ENCODE data around the gene B9D1.

Gene B9D1

DNA sequence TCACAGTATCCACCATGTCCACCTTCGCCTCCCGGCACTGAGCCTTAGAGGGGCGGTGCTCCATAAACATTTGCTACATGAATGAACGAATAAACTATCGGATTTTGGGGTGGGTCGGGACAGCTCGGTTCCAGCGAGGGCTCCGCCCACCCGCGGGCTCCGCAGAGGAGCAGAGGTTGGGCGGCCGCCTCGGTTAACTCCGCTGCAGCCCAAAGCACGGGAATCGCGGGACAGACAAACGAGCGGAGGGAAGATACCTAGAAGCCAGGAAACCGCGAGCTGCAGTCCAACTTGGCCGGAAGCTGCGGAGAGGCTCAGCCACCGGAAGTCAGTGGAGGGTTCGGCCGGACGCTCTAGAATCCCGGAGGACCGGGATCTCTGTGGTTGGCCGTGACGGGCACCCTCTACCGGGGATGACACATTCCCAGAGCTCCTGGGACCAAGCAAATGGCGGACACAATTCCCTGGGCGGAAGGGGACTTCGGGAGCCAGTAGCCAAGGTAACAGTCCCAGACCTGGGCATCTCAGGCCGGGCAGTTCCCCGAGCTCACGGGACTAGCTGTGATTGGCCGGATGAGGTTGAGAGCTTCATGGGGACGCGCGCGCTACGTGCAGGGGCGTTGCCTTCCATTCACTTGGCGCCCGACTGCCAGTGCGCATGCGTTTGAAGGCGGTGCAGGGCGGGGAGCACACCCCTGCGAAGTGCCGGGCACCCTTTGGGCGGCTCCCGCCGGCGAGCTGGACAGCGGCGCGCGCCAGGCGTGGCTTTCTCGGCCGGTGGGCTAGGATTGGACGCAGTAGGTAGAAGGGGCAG lies 15.3 kb upstream of the B9D1 start:
- peak; percentile 86 to 92 for DNase-seq (ENCODE audit: low read depth in 1 of 2, low spot score in 1 of 2)

DNA sequence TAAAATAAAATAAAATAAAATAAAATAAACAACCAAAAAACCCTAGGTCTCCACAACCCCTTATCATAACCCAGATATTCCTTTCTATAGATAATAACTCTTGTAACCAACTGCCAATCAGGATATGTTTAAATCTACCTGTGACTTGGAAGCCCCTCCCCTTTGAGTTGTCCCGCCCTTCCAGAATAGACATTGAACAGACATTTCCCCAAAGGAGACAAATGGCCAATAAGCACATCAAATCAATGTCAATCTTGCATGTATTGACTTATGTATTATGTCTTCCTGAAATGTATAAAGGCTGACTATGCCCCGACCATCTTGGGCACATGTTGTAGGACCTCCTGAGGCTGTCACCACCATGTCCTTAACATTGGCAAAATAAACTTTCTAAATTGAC lies 14.3 kb upstream of the B9D1 start:
- DNase-seq (ENCODE audit: low read depth in 1 of 2, low spot score in 1 of 2), result no peak

DNA sequence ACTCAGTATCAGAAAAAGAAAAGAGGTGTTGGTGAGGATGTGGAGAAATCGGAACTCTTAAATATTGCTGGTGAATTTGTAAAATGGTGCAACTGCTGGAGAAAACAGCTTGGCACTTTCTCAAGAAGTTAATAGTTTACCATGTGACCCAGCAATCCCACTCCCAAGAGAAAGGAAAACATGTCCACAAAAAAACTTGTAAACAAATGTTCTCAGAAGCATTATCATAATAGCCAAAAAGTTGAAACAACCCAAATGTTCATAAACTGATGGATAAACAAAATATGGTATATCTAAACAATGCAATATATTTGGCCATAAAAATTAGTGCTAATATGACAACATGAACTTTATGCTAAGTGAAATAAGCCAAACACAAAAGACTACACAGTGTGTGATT lies 13.2 kb upstream of the B9D1 start:
- no peak for DNase-seq (ENCODE audit: low read depth in 1 of 2, low spot score in 1 of 2)

DNA sequence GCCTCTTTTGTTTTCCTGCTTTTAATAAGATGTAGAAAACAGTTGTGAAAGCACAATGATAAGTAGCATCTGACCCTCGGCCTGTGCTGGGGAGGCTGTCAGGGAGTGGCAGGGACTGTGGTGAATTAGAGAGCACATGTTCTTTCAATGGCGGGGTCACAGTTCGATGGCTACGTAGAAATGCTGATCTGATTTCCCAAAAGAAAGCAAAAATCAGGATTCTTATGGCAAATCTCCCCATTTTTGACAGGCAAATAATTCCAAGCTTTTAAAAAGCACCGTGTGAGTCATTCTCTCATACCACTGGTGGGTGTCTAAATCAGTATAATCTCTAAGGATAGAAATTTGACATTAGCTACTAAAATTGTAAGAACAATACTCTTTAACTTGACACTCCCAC lies 11.6 kb upstream of the B9D1 start:
- DNase-seq (ENCODE audit: low read depth in 1 of 2, low spot score in 1 of 2), result no peak

DNA sequence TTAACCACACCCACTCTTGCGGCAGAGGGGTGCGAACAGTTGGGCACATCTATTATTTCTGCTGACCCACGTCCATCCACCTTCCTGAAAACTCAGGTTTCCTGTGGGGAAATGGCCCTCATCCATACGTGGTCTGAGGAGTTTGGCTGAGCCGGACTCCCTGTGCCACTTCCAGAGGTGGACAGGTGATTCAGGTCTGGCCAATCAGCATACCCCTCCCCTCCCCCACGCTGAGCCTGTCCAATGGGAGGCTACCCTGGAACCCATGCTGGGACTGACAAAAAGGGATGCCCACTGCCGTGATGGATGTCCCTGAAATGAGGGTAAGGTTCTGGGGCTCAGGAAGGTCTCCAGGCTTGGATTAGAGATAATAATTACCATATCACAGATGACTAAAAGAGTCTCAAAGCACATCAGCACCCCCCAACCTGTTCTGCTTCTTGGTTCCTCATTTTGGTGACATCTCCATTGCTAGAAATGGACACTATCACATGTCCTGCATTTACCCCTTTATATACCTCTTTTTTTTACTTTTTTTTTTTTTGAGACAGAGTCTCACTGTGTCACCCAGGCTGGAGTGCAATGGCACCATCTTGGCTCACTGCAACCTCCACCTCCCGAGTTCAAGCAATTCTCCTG lies 10.5 kb upstream of the B9D1 start:
- DNase-seq (ENCODE audit: low read depth in 1 of 2, low spot score in 1 of 2), result no peak

DNA sequence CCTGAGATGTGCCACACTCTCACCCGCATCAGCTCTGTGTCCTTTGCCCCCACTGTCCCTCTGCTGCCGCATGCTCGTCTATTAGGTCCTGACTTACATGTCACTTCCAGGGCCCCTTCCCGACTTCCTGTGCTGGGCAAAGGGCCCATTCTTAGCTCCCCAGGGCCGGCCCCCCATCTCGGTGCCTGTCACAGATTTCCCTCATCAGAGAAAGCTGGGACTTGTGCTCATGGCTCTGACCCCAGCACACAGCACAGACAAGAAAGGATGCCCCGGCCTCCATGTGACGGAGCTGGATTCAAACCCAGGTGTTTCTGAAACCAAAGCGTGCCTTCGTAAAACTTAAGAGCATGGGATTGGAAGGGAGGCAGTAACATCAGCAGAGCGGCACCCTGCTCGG lies 9.9 kb upstream of the B9D1 start:
- DNase-seq (ENCODE audit: low read depth in 1 of 2, low spot score in 1 of 2), result no peak

DNA sequence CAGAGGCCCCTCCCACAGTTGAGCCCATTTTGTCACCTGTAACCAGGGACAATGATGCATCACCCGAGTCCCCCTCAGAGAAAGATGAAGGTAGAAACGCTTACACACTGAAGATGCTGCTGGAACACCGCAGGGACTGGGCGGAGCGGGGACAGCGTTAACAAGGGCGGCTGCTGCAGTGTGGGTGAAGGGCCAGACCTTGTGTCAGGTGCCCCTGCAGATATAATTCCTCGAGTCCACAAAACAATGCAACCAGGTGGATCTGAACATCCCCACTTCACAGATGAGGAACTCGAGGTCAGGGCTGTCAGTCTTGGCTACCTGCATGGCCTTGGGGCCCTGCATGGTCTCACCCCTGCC lies 9.5 kb upstream of the B9D1 start:
- DNase-seq (ENCODE audit: low read depth in 1 of 2, low spot score in 1 of 2), result no peak

DNA sequence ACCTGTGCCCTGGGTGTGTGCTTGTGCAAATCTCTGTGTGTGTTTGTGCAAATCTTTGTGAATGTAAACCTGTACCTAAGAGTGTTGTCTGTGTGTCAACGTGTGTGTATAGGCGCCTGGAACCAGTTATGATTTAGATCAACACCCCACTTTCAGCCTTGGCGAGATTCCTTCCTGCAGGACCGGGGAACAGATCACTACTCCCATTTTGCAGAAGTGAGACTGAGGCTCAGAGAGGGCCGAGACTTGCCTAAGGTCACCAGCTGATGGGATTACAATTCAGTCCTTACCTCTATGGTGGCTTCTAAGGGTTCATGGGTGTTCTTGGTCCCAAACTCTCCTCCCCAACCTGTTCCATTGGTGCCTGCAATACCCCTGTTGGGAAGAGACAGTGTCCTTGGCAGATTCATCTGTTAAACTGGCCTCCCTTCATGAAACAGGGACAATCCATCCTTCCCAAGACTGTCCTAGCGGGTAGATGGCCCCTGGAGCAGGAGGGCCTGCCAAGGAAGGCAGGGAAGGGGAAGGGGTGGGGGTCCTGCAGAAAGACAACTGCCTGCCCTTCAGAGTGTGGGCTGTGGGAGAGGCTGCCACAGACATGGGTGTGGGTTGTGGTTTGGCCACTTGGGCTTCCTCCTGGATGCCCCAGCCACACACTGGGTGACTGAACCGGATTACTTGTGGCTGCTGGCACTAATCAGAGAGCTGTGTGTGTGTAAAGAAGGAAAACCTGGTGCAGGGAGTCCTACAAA lies 8.9 kb upstream of the B9D1 start:
- no peak for DNase-seq (ENCODE audit: low read depth in 1 of 2, low spot score in 1 of 2)

DNA sequence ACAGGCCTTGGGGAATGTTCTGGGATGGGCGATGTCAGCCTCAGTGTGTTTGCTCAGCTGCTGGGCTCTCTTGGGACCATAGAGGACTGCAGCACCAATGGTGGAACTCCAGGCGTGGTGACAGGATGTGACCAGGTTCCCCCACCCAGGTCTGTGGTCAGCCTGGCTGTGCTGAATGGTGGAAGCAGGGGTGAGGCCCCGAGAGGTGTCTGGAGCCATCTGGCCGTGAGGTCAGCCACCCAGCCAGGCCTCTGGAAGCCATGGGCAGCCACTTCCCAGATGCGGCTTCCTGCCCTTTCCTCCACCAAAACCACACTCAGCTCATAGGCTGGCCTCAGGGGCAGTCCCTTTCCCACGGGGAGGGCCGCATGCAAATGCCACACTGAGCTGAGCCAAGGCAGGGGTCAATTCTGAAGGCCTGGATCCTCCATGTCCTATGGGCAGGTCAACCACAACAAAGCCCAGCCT lies 8.0 kb upstream of the B9D1 start:
- DNase-seq (ENCODE audit: low read depth in 1 of 2, low spot score in 1 of 2), result no peak

DNA sequence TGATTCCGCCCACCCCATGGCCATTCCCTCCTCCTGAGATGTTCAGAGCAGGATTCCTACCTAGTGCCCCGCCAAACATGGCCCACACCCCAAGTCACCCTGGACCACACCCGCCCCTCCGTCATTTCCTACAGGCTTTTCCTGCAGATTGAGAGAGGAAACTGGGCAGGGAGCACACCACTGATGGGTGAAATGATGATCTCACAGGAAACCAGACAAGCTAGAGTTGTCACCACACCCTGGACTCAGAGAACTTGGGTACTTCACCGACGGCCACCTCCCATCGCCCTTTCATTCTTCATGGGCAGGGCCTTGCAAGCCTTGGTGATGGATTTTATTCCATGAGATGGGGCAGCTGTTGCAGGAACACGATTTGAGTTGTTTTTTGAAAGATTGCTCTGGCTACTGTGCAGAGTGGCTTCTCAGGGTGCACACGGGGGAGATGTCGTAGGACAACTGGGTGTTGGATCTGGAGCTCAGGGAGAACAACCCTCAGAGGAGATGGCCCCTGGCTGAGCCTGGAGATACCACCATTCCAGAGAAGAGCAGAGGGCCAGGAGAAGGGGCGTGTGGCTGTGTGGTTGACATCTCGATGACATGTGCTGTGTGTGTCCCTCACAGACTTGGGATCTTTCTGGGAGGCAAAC lies 7.4 kb upstream of the B9D1 start:
- DNase-seq (ENCODE audit: low read depth in 1 of 2, low spot score in 1 of 2), result no peak

DNA sequence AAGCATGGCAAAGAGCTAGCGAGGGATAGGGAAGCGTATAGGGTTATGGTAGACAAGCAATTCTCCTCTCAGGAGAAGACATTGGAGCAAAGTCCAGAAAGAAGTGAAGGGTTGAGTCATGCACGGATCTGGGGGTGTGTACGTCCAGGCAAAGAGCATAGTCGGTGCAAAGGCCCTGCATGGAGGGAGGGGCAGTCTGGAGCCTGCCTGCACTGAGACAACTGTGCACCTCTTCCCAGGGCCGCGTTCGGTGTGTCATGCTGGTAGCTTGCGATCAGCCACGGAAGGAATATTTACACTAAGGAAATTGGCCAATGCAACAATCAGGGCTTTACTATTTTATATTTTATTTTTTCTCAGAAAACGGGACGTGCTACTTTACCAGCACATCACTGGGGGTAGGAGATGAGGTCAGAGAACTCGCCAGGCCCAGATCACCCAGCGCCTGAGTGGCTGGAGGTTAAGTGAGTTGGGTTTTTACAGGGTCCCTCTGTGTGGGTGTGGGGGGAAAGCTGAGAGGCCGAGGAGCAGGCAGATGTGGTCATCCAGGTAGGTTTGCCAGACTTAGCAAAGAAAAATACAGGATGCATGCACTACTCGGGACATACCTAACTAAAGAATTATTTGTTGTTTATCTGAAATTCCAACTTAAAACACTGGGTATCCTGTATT lies 6.7 kb upstream of the B9D1 start:
- DNase-seq (ENCODE audit: low read depth in 1 of 2, low spot score in 1 of 2), result no peak

DNA sequence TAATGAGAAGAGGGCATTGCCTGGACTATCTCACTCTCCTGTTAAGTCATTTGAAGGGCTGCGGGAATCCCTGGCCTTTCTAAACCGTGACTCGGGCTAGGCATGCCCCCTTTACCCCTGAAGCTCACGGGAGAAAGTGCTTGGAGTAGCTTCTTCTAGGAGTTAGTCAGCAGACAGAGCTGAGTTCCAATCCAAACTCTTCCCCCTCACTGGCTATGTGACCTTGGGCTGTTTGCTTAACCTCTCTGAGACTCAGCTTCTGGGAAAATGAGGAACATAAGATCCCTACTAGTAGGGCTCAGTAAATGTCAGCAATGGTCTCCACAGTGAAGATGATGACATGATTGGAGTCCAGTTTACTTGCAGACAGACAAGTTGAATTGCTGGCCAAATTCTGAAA lies 5.7 kb upstream of the B9D1 start:
- no peak for DNase-seq (ENCODE audit: low read depth in 1 of 2, low spot score in 1 of 2)

DNA sequence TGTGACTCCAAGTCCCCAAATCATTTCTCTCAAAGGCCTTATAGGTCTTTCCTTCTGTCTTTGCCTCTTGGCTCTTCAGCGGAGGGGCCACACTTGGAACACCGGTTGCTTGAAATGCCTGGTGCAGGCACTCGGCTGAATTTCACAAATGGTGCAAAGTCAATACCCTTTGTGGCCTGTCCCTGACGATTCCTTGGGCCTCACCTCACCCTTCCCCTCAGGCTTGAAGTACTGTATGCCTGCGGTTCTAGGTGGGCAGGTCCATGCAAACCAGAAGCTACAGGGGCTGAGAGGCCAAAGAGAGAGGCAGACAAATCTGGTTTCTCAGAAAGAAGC lies 4.1 kb upstream of the B9D1 start:
- DNase-seq (ENCODE audit: low read depth in 1 of 2, low spot score in 1 of 2), result no peak

DNA sequence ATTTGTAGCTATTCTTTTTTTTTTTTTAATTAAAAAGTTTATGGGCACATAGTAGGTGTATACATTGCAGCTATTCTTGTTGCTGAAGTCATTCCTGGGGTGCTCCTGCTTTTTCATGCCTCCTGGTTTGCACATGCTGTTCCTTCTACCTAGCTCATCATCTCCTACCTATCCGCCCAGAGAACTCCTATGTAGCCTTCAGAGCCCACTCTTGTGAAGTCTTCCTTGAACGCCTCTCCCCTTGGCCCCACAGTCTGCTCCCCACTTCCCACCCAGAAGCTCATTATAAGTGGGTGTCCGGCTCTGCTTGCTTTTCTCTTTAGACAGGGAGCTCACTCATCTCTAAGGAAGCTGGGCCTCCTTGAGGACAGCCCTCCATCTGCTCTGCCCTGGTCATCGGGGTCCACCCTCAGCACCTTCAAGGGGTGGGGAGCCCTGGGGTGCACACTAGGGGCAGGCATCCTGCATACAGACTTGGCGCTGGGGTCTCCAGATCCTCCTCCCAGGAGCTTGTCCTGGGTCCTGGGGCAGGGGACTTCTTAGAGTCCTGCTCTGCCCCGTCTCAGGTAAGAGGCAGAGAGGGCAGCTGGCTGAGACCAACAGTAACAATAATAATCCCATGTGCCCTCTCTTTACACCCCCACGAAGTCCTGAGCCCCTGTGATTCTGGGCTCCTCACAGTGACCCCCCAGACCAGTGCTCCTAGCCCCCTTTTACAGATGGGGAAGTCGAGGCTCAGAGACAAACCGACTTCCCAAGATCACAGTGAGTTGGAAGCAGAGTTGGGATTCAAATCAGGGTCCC lies 3.5 kb upstream of the B9D1 start:
- no peak for DNase-seq (ENCODE audit: low read depth in 1 of 2, low spot score in 1 of 2)

DNA sequence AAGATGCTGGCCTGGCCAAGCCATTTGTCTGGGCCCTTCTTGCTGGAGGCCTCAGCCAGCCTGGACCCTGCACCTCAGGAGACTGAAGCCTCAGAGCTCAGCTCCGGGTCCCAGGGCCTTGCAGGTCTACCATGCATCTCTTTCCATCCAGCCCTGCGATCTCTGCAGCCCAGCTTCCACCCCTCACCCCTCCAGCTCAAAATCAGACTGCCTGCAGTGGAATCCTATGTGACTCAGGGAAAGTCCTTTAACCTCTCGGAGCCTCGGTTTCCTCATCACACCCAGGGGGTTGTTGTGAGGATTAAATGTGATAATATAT lies 2.9 kb upstream of the B9D1 start:
- no peak for DNase-seq (ENCODE audit: low read depth in 1 of 2, low spot score in 1 of 2)

DNA sequence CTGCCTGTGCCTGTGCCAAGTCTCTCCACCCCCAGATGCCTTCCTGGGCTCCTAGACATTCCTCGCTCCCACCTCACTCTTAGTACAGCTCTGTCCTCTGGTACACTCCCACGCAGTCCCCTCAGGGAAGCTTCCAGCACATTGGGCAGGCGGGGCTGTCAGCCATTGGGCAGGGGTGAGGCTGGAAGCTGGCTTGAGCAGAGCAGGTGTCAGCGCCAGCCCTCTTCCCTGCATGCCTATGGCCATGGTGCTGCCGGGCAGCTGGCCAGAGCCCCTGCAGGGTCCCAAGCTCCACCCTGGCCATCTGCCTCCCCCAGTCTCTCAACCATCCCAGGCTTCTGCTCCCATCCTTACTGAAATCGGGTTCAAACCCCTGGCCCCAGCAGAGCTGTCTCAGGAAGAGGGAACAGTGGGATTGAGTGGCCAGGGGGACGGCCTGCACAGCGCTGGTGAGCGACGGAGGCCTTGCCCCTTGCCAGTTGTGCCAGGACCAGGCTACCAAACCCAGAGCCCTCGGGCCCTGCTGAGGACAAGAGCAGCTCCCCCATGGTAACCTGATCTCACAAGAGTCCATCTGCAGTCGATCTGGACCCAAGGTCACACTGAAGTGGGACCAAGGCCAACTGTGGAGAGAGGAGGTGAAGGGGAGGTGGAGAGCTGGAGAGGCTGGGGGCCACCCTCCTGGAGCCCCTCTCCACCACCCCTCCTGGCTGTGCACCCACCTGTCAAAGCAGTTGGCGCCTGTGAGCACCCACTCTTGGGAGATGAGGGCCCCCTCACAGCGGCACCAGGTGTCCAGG lies 2.4 kb upstream of the B9D1 start:
- DNase-seq (ENCODE audit: low read depth in 1 of 2, low spot score in 1 of 2), result no peak

DNA sequence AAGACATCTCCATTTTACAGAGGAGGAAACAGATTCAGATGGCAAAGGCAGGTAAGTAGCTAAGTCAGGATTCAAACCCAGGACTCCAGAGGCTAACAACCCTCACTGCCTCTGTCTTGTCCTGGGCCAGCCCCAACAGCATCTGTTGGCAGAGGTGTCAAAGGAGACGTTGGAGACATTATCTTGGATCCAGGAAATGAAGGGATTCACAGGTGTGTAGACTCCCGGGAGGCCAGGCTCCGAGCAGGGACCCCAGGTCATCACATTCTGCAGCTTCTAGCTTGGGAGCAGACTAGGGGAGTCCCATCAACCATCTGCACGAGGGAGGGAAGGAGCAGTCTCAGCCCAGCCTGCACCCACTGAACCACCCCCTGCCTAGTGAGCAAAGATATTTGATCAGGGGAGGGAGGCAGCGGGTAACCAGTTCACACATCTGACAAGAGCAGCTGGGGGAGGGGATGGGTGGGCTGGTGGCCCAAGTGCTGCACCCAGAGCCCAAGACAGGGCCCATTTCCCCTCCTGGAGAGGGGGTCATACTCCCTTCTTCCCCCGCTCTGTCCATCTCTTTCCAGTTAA lies 1.0 kb upstream of the B9D1 start:
- DNase-seq (ENCODE audit: low read depth in 1 of 2, low spot score in 1 of 2), result no peak

DNA sequence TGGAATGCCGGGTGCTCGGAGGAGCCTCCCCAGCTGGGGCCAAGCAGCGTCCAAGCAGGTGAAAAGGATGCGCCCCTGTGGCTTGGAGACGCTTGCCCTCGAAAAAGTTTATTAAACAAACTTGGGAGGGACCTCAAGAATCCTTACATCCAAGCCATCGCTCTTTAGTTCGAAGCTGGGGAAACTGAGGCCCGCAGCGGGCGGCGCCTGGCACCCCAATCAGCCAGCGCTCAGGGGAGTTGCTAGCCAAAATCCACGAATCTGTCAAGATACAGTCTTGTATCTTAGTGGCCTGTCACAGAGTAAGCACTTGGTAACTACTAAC lies 553 bp upstream of the B9D1 start:
- no peak for DNase-seq (ENCODE audit: low read depth in 1 of 2, low spot score in 1 of 2)

DNA sequence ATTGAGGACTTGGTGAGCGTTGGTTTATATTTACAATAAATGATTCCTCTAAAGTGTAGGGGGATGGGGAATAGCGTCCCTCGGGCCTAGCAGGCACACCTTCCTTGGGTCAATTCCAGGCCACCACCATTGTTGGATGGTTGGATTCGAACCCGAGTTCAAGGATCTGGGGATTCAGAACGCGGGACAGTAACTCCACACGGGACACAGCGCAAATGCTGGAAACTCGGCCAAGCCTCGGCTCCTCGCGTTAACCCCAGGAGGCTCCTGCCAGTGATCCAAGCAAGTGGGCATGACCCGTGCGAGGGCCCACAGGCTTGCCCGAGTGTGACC lies 613 bp downstream of the B9D1 start:
- no peak for DNase-seq (ENCODE audit: low read depth in 1 of 2, low spot score in 1 of 2)

DNA sequence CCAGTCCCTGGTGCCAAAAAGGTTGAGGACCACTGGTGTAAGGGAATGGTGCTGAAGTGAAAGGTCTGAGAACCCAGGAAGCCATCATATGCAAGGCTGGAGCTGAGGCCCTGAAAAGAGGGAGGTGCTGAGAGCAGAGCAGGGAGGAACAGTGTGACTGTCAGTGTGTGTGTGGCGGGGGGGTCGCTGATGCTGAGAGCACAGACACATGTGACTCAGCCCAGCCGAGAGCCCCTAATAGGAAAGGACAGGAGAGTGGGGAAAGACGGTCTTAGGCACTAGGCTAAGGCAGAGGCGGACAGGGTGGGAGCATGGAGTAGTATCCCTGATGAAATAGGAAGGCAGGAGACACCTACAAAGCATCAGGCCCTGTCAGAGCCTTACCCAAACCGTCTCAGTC lies 1.2 kb downstream of the B9D1 start:
- no peak for DNase-seq (ENCODE audit: low read depth in 1 of 2, low spot score in 1 of 2)

Measured in activated T-helper 1 cell treated with anti-CD3 and anti-CD28 coated beads, Interleukin-2, amount 50 U/mL, for 16 hours (primary cell).